K562 (cell line): Measurements from ENCODE around the gene CFAP126. TPM values are rescaled to one million over a fixed set of nuclear protein-coding genes. Genes with fewer than 3 reads are reported as not detected.

ENCODE experiments used
- ATAC-seq: fragments of 200-7000 bp; cut with Tn5 transposase; 3 replicates; pipeline ENCODE4 v1.9.1; 2020; ENCODE audit warnings: moderate library complexity
- BruUV-seq: library from RNA; stranded (reverse); fragments of 400-500 nt; replicated peaks from 2 replicates; lab custom pipeline; 2021; lab: Mats Ljungman, UMichigan
- CTCF ChIA-PET: fragments of 300-600 bp; formaldehyde crosslinking; extraction: SDS; loops from one replicate; lab custom pipeline; 2021; ENCODE audit warnings: low intra/inter-chr PET ratio; lab: Yijun Ruan, JAX
- POLR2A ChIA-PET: fragments of 300-600, 350-650 bp; sonication (Branson Sonifier 250); formaldehyde crosslinking; extraction: SDS; loops from one replicate; lab custom pipeline; 2021; ENCODE audit warnings: antibody characterized with exemption, inconsistent platforms; lab: Yijun Ruan, JAX
- DNase-seq, 4 experiments: peaks; one replicate each; pipeline versions ENCODE4 v3.0.0 to v3.0.0-alpha.2; 2011 to 2018; ENCODE audit warnings: low spot score in 3 of 4, mixed read lengths in 3 of 4; ENCODE audit errors: extremely low read depth in 1 of 4
- FAIRE-seq: peaks from 2 replicates; lab custom pipeline; 2011; peaks lifted over from hg19 to GRCh38; lab: Jason Lieb, UNC
- H2AFZ ChIP-seq: 2 replicates; pipeline ENCODE4 v1.6.0; 2011; ENCODE audit warnings: low read depth, low read length, control low read depth, inconsistent platforms
- H3K27ac ChIP-seq: fragments of 200-600 bp; 3 replicates; pipeline ENCODE4 v1.8.0; 2011; ENCODE audit warnings: low read depth, mild to moderate bottlenecking, control low read depth, inconsistent platforms, low read length, moderate library complexity, mixed read lengths; ENCODE audit errors: extremely low read depth
- H3K27me3 ChIP-seq, 2 experiments: fragments of 300-600 bp in 1 of 2; 2 replicates in 1 of 2; 3 replicates in 1 of 2; pipeline versions ENCODE4 v1.6.0 to v1.8.0; 2011; ENCODE audit warnings: inconsistent platforms in 2 of 2, low read length in 2 of 2, mild to moderate bottlenecking in 1 of 2, mixed read lengths in 1 of 2, moderate library complexity in 1 of 2; ENCODE audit not compliant: control insufficient read depth in 2 of 2, insufficient read depth in 2 of 2
- H3K36me3 ChIP-seq: fragments of 300-600 bp; 3 replicates; pipeline ENCODE4 v1.8.0; 2011; ENCODE audit warnings: mild to moderate bottlenecking, low read length, inconsistent platforms; ENCODE audit not compliant: control insufficient read depth, insufficient read depth
- H3K4me1 ChIP-seq, 2 experiments: fragments of 200-600 bp in 1 of 2; replicated peaks in 1 of 2; 2 replicates in 1 of 2; 3 replicates in 1 of 2; pipeline versions ENCODE4 v1.5.1 to v1.8.0; 2011; ENCODE audit warnings: inconsistent platforms in 2 of 2, low read length in 2 of 2, mild to moderate bottlenecking in 1 of 2, mixed read lengths in 1 of 2, moderate library complexity in 1 of 2; ENCODE audit not compliant: control insufficient read depth in 2 of 2, insufficient read depth in 2 of 2
- H3K4me2 ChIP-seq: 2 replicates; pipeline ENCODE4 v1.6.1; 2011; ENCODE audit warnings: low read length, control low read depth, inconsistent platforms, mixed read lengths; ENCODE audit not compliant: insufficient read depth
- H3K4me3 ChIP-seq: fragments of 200-600 bp; sonication (generic), shearing (Covaris generic); 2 replicates; pipeline ENCODE4 v1.5.1; 2016; ENCODE audit warnings: control low read depth, inconsistent platforms
- H3K79me2 ChIP-seq: fragments of 200-600 bp; 3 replicates; pipeline ENCODE4 v1.8.0; 2011; ENCODE audit warnings: low read length, inconsistent platforms; ENCODE audit not compliant: control insufficient read depth, insufficient read depth
- H3K9ac ChIP-seq, 2 experiments: 2 replicates each; pipeline versions ENCODE4 v1.6.0 to v1.6.1; 2011; ENCODE audit warnings: low read depth in 2 of 2, low read length in 2 of 2, control low read depth in 1 of 2, inconsistent platforms in 1 of 2, mild to moderate bottlenecking in 1 of 2, mixed read lengths in 1 of 2; ENCODE audit not compliant: insufficient read depth in 1 of 2
- H3K9me1 ChIP-seq: one replicate; pipeline ENCODE4 v1.6.0; 2011; ENCODE audit warnings: inconsistent platforms, mild to moderate bottlenecking, low read length, moderate library complexity; ENCODE audit not compliant: control insufficient read depth, insufficient read depth
- H3K9me3 ChIP-seq: replicated peaks from 2 replicates; pipeline ENCODE4 v1.5.1; 2011; ENCODE audit warnings: low read depth, low read length, inconsistent platforms; ENCODE audit not compliant: control insufficient read depth, insufficient read depth
- H4K20me1 ChIP-seq: replicated peaks from 2 replicates; pipeline ENCODE4 v1.6.1; 2011; ENCODE audit warnings: low read length, inconsistent platforms, mixed read lengths; ENCODE audit not compliant: control insufficient read depth, insufficient read depth
- ATF1 ChIP-seq, 2 experiments: fragments of 450-650 bp in 1 of 2; IDR thresholded peaks; 2 replicates each; pipeline ENCODE4 v1.6.1; 2016; ENCODE audit warnings: missing compliant biosample characterization in 1 of 2, missing genetic modification characterization in 1 of 2
- BCL6 ChIP-seq: fragments of 250-450 bp; sonication (Bioruptor Pico); IDR thresholded peaks from 2 replicates; pipeline ENCODE4 v1.4.0; 2020
- BRF1 ChIP-seq: IDR thresholded peaks from 3 replicates; pipeline ENCODE4 v1.6.1; 2011; ENCODE audit warnings: borderline replicate concordance, mild to moderate bottlenecking; ENCODE audit not compliant: insufficient read length; ENCODE audit errors: extremely low read depth
- DLX4 ChIP-seq: fragments of 250-450 bp; sonication (Bioruptor Pico); IDR thresholded peaks from 2 replicates; pipeline ENCODE4 v1.6.1; 2021; ENCODE audit warnings: mild to moderate bottlenecking
- ERF ChIP-seq: fragments of 450-650 bp; formaldehyde crosslinking; IDR thresholded peaks from 2 replicates; pipeline ENCODE4 v1.4.0; 2020; ENCODE audit warnings: mild to moderate bottlenecking, mixed read lengths
- ETS1 ChIP-seq: conservative IDR thresholded peaks from 2 replicates; pipeline ENCODE4 v1.6.1; 2011; ENCODE audit warnings: low read depth, mild to moderate bottlenecking, low read length; ENCODE audit not compliant: control insufficient read depth
- ETV5 ChIP-seq: sonication (generic); formaldehyde crosslinking; IDR thresholded peaks from 2 replicates; pipeline ENCODE4 v1.4.0; 2020; ENCODE audit warnings: low read depth, mild to moderate bottlenecking, missing genetic modification reagents
- EZH2 ChIP-seq: IDR thresholded peaks from 2 replicates; pipeline ENCODE4 v1.6.1; 2012; ENCODE audit warnings: low read depth, mild to moderate bottlenecking, inconsistent platforms, low read length, borderline replicate concordance
- GATAD2B ChIP-seq: fragments of 450-650 bp; IDR thresholded peaks from 2 replicates; pipeline ENCODE4 v1.6.1; 2017; ENCODE audit warnings: mild to moderate bottlenecking, borderline replicate concordance
- HNRNPK ChIP-seq: fragments of 200-400 bp; formaldehyde crosslinking; IDR thresholded peaks from one replicate; pipeline ENCODE4 v1.6.1; 2018; ENCODE audit warnings: mild to moderate bottlenecking, low read depth, low read length; ENCODE audit not compliant: poor library complexity, severe bottlenecking
- KDM5B ChIP-seq: fragments of 200-600 bp; sonication (generic); IDR thresholded peaks from 2 replicates; pipeline ENCODE4 v1.6.1; 2012; ENCODE audit warnings: low read depth, mild to moderate bottlenecking, moderate library complexity, low read length, control low read depth, inconsistent platforms; ENCODE audit not compliant: insufficient replicate concordance
- MED1 ChIP-seq: sonication (generic); formaldehyde crosslinking; IDR thresholded peaks from 2 replicates; pipeline ENCODE4 v1.8.1; 2023; ENCODE audit warnings: missing genetic modification reagents, borderline replicate concordance
- MXD1 ChIP-seq: fragments of 250-450 bp; sonication (Bioruptor Pico); IDR thresholded peaks from 2 replicates; pipeline ENCODE4 v1.8.0; 2021; ENCODE audit warnings: borderline replicate concordance, mild to moderate bottlenecking, moderate library complexity; ENCODE audit not compliant: poor library complexity, severe bottlenecking
- SFPQ ChIP-seq: fragments of 200-400 bp; formaldehyde crosslinking; IDR thresholded peaks from 2 replicates; pipeline ENCODE4 v1.6.1; 2017; ENCODE audit warnings: mild to moderate bottlenecking, low read depth, low read length, moderate library complexity
- TCF7L2 ChIP-seq: fragments of 150-350 bp; IDR thresholded peaks from 2 replicates; pipeline ENCODE4 v1.6.1; 2016; ENCODE audit warnings: low read depth, mild to moderate bottlenecking, low read length, moderate library complexity
- ZBTB34 ChIP-seq: fragments of 250-450 bp; sonication (Bioruptor Pico); IDR thresholded peaks from 2 replicates; pipeline ENCODE4 v1.8.0; 2021; ENCODE audit warnings: mild to moderate bottlenecking, moderate library complexity
- WGBS: fragments of 100-300 bp; shearing (Covaris generic); methylation state at CpG from one replicate; pipeline ENCODE4 v1.1.6; 2016; ENCODE audit warnings: low coverage, mixed read lengths; ENCODE audit not compliant: insufficient coverage; ENCODE audit errors: missing lambda C conversion rate; 5-methylcytosine and 5-hydroxymethylcytosine counted together
- in situ Hi-C: fragments of 300-500 bp; cut with MboI; formaldehyde crosslinking; loops from 4 replicates; pipeline ENCODE4 v1.15.0; 2018; ENCODE audit warnings: inconsistent platforms, mixed read lengths
- intact Hi-C: fragments of 100-400 bp; cut with micrococcal nuclease; formaldehyde crosslinking; loops from 2 replicates; pipeline ENCODE4 v1.14.2; 2022
- polyA plus RNA-seq, 8 experiments: library from polyadenylated mRNA; depleted of rRNA in 4 of 8; stranded (reverse) in 5 of 8; unstranded in 3 of 8; fragments of >200 nt; fragmentation: Nextera tagmentation in 2 of 8; fragmentation: Illumina TruSeq in 1 of 8; extraction: Ambion mirVana in 2 of 8; extraction: Trizol in 1 of 8; gene quantifications; 2 replicates each; pipeline versions ENCODE4 v1.2.1 to v1.2.3, GENCODE V29; 2011 to 2014; ENCODE audit warnings: inconsistent platforms in 1 of 8, missing spikeins in 1 of 8
- total RNA-seq, 7 experiments: library from RNA; depleted of rRNA in 6 of 7; stranded (reverse); fragments of >200 nt in 6 of 7; fragmentation: Illumina TruSeq in 2 of 7; extraction: Trizol in 2 of 7; gene quantifications; 2 replicates each; pipeline versions ENCODE4 v1.2.1 to v1.2.3, GENCODE V29; 2011 to 2021; ENCODE audit warnings: low replicate concordance in 1 of 7

Gene CFAP126
- total and polyA plus RNA-seq, 9 of the 15 experiments (the other 6 are each of a cell fraction or from before 2014, with no cell fraction given) = not detected

GRCh38 chr1:161381707-161382106 lies 14.0 kb upstream of the CFAP126 start:
- Histone ChIP-seq H3K4me3 (no peak overlapping the region), H3K4me2 (no peak overlapping the region), H3K9me3 (no peaks in the 10 kb centered on the region), H3K79me2 (no peaks in the 10 kb centered on the region), H3K27me3 (no peaks in the 10 kb centered on the region), H4K20me1 (no peaks in the 10 kb centered on the region), H3K36me3 (no peaks in the 10 kb centered on the region), H2AFZ (peak overlapping the region; percentile 80), H3K4me1 (peaks cover 0 to 9% of the 10 kb centered on the region in 2 experiments; a peak in 3 of 5 replicates), H3K9me1 (no peaks in the 10 kb centered on the region), H3K27ac (no peak overlapping the region), H3K9ac (no peak overlapping the region)
- POLR2A ChIA-PET = interaction anchor here (0.9 to 1.3 kb wide), 3 partner anchors 27 to 179 kb away, joined by 4 to 5 read pairs (median 5); partner anchors contain the start of genes NDUFS2 and TOMM40L
- 56% methylated on average over 6 of the region's 6 CpGs for WGBS
- DNase-seq (no peak), FAIRE-seq (no peak), ATAC-seq (no peak)
- intact Hi-C loops = loop anchor here (2.0 kb wide), 1 partner anchor 155 kb away; the partner anchor contains the start of gene TOMM40L
- in situ Hi-C loops = loop anchor here (5.0 kb wide), 1 partner anchor 154 kb away; the partner anchor contains the start of gene TOMM40L
- CTCF ChIA-PET = interaction anchor here (0.6 to 2.5 kb wide), 4 partner anchors 152 to 204 kb away, joined by 3 to 9 read pairs (median 6); no protein-coding TSS in a partner anchor
- BruUV-seq = no TSS peak
- TF ChIP-seq EZH2 (no peak), KDM5B (no peak), ATF1 (CRISPR knock-in tag; IDR thresholded peaks at IDR 0.05) (no peak), ATF1 (tag; IDR thresholded peaks at IDR 0.05) (no peak), ETV5 (CRISPR knock-in tag) (no peak), ETS1 (no peak), MED1 (no peak), BCL6 (no peak), SFPQ (no peak), HNRNPK (no peak), GATAD2B (no peak), TCF7L2 (no peak), ZBTB34 (no peak), MXD1 (CRISPR knock-in tag) (no peak), ERF (CRISPR knock-in tag) (no peak), BRF1 (no peak), DLX4 (no peak)
